Stimulated activated effector memory CD8-positive, alpha-beta T cell treated with anti-CD3 and anti-CD28 coated beads, Interleukin-12 subunit alpha, Interleukin-12 subunit beta, amount 100 ng/mL, for 72 hours (primary cell): ENCODE measurements around the gene GP1BB.

ENCODE experiments used
- ATAC-seq: fragments of 150-1000 bp; cut with Tn5 transposase; 2 replicates; pipeline ENCODE4 v1.10.0; 2021
- DNase-seq, 2 donors: peaks; one replicate each; pipeline ENCODE4 v3.0.0; 2021 to 2022; ENCODE audit warnings: low spot score in 2 of 2
- H3K27ac Mint-ChIP-seq: one replicate; pipeline ENCODE4 v1.8.0; 2022; ENCODE audit warnings: mild to moderate bottlenecking, mixed read lengths
- H3K36me3 Mint-ChIP-seq: one replicate; pipeline ENCODE4 v1.8.0; 2022; ENCODE audit warnings: mild to moderate bottlenecking, mixed read lengths
- H3K4me1 Mint-ChIP-seq: one replicate; pipeline ENCODE4 v1.8.0; 2022; ENCODE audit warnings: mixed read lengths
- H3K4me3 Mint-ChIP-seq: one replicate; pipeline ENCODE4 v1.8.0; 2022; ENCODE audit warnings: mild to moderate bottlenecking, mixed read lengths
- H3K9me3 Mint-ChIP-seq: one replicate; pipeline ENCODE4 v1.8.0; 2022; ENCODE audit warnings: mixed read lengths

GP1BB gene

DNA sequence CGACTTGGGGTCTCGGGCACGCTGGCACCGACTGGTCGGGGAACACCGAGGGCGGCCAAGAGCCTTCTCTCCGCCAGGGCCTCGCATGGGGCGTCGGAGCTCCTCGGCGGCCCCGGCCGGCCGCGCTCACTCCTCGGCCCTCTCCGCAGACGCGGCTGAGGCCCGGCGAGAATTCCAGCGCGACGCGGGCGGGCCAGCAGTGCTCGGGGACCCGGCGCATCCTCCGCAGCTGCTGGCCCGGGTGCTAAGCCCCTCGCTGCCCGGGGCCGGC is 42.8 kb downstream of the GP1BB start:
- DNase-seq (no peak), ATAC-seq (no peak)
- Mint-ChIP-seq H3K4me1 (peaks cover 15% of the 10 kb centered on the region), H3K9me3 (no peaks in the 10 kb centered on the region), H3K27ac (no peak overlapping the region), H3K4me3 (no peak overlapping the region), H3K36me3 (no peaks in the 10 kb centered on the region)

- no peaks in the 10 kb centered on the region for H3K36me3 Mint-ChIP-seq
- peak; percentile 66 for ATAC-seq
- H3K4me3 Mint-ChIP-seq: peak overlapping the region; percentile 56
- H3K4me1 Mint-ChIP-seq: peaks cover 15% of the 10 kb centered on the region
- peak in 1 of 2 donors; percentile 74 for DNase-seq
- H3K27ac Mint-ChIP-seq: no peak overlapping the region
- no peaks in the 10 kb centered on the region for H3K9me3 Mint-ChIP-seq
Measured at GRCh38 chr22:19766511-19767426, 43.4 kb downstream of the GP1BB start.

DNA sequence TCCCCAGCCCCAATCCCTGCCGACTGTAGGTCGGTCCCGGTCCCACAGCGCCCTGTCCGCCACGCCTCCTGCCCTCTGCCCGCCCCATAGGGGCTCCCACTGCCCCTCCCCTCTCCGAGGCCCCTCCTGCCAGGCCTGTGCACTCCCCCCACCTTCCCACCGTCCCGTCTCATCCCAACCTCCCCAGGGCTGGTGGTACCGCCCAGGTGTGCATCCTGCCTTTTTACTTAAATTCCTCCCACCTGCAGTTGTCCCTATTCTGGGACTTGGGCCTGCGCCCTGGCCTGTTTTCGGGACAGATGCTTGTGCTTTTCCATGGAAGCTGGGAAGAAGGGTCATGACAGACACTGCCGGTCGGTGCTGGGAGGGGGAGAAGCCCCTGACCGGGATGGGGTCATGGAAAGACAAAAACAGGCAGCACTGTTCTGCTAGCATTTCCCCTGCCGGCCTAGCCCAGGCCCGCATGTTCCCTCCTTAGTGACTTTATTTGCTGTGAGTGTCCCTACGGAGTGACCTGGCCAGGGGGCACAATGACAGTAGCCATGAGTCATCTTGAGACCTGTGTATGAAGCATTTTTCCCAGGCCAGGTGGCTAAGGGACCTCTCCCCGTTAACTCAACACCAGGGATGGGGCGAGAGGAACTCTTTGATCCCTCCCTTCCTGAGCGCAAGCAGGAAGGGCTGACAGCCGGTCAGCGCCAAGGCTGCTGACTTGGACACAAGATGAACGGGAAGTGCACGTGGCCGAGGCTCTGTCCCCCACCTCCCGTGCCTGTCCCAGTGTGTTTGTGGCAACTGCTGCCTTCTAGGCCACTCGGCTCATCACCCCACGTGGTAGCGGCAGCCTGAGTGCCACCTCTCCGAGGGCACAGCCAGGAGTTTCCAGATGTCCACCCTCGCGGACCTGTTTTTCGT is 44.3 kb downstream of the GP1BB start:
- H3K36me3 Mint-ChIP-seq: no peaks in the 10 kb centered on the region
- H3K27ac Mint-ChIP-seq: no peak overlapping the region
- H3K4me3 Mint-ChIP-seq: peak overlapping the region; percentile 56
- H3K9me3 Mint-ChIP-seq: no peaks in the 10 kb centered on the region
- peaks cover 9% of the 10 kb centered on the region for H3K4me1 Mint-ChIP-seq
- ATAC-seq (no peak), DNase-seq (no peak)

GRCh38 chr22:19769393-19769715 is 46.0 kb downstream of the GP1BB start:
- no peaks in the 10 kb centered on the region for H3K9me3 Mint-ChIP-seq
- ATAC-seq (no peak), DNase-seq (no peak)
- H3K36me3 Mint-ChIP-seq: no peaks in the 10 kb centered on the region
- H3K4me3 Mint-ChIP-seq: no peak overlapping the region
- no peak overlapping the region for H3K27ac Mint-ChIP-seq
- H3K4me1 Mint-ChIP-seq: peaks cover 9% of the 10 kb centered on the region

GRCh38 chr22:19770349-19771220 is 47.2 kb downstream of the GP1BB start:
- no peak for DNase-seq
- H3K9me3 Mint-ChIP-seq: no peaks in the 10 kb centered on the region
- H3K4me1 Mint-ChIP-seq: peaks cover 9% of the 10 kb centered on the region
- H3K36me3 Mint-ChIP-seq: no peaks in the 10 kb centered on the region
- ATAC-seq: no peak
- no peak overlapping the region for H3K4me3 Mint-ChIP-seq
- H3K27ac Mint-ChIP-seq: no peak overlapping the region

GRCh38 chr22:19772422-19772672 is 49.0 kb downstream of the GP1BB start:
- no peak overlapping the region for H3K4me3 Mint-ChIP-seq

GRCh38 chr22:19772673-19773469 is 49.5 kb downstream of the GP1BB start:
- no peak overlapping the region for H3K27ac Mint-ChIP-seq
- peaks cover 7% of the 10 kb centered on the region for H3K4me1 Mint-ChIP-seq
- no peaks in the 10 kb centered on the region for H3K9me3 Mint-ChIP-seq
- no peak overlapping the region for H3K4me3 Mint-ChIP-seq
- H3K36me3 Mint-ChIP-seq: no peaks in the 10 kb centered on the region
- no peak for DNase-seq
- no peak for ATAC-seq

More at GRCh38 chr22:19772422-19772672, 49.0 kb downstream of the GP1BB start:
- no peak for DNase-seq
- Mint-ChIP-seq H3K9me3 (no peaks in the 10 kb centered on the region), H3K4me1 (peaks cover 11% of the 10 kb centered on the region), H3K36me3 (no peaks in the 10 kb centered on the region), H3K27ac (no peak overlapping the region)
- ATAC-seq: no peak

DNA sequence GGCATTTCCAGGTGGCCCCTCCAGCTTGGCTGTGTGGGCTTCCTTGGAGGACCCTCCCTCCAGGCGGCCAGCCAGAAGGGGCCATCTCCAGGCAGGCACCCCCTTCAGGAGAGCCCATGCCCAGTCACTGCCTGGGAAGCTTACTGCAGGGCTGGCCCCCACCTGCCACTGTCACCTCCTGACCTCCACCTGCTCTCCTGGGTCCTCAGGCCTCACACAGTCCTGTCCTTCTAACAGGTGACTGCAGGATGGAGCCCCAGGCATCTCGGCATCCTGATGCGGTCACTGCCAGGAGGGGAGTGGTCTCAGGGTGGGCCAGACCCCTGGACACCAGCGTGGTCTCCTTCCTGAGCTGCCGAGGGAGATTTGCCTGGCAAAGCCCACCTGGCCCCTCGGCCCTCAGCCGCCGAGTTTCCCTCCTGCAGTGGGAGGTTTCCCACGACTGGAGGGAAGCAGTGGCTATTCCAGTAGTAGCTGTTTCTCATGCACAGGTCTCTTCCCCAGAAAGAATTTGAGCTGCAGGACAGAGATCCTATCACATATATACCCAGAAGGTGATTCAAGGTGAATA is 50.2 kb downstream of the GP1BB start:
- H3K4me3 Mint-ChIP-seq: no peak overlapping the region
- ATAC-seq (no peak), DNase-seq (no peak)
- no peaks in the 10 kb centered on the region for H3K9me3 Mint-ChIP-seq
- no peak overlapping the region for H3K27ac Mint-ChIP-seq
- peaks cover 7% of the 10 kb centered on the region for H3K4me1 Mint-ChIP-seq
- no peaks in the 10 kb centered on the region for H3K36me3 Mint-ChIP-seq
